ENCODE results near the gene BMAL2. TPM values are rescaled to one million over a fixed set of nuclear protein-coding genes. Genes with fewer than 3 reads are reported as not detected.

BMAL2 gene
- polyA plus RNA-seq, 6 donors from 2014 or later: 0.40 to 0.92 (median 0.52) TPM; not detected in 1

- Mint-ChIP-seq H3K4me1 (no peaks in the 10 kb centered on the region), H3K9me3 (peaks cover 0 to 2% (median 0%) of the 10 kb centered on the region in 7 donors), H3K4me3 (peak overlapping the region in 1 of 8 donors; percentile 53), H3K27ac (peak overlapping the region in 2 of 6 donors; percentile 57 to 79), H3K27me3 (no peaks in the 10 kb centered on the region), H3K36me3 (peaks cover 4 to 12% of the 10 kb centered on the region in 2 donors)
- ATAC-seq (ENCODE audit: low read depth in 2 of 2) (no peak), DNase-seq (no peak)
Observed at GRCh38 chr12:27303139-27304111, 29.2 kb upstream of the BMAL2 start.

DNA sequence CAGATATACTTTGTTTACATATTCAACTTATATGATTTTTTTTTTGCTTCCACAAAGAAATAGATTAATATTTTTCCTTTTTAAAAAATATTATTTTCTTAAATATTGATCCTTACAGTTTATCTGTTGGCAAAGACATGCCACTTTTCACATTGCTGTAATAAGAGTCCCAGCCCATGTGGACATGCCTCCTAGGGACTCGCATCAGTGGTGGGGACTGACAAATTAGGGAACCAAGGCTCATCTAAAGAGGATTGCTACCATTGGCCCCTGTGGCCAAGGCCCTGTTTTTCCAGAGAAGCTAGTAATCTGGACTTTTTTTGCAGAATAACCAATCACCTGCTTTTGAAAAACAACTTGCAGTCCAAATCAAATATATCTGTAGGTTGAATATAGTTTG, 27.8 kb upstream of the BMAL2 start:
- no peak for DNase-seq
- H3K4me1 Mint-ChIP-seq: no peaks in the 10 kb centered on the region
- H3K27me3 Mint-ChIP-seq: no peaks in the 10 kb centered on the region
- H3K4me3 Mint-ChIP-seq: no peak overlapping the region
- H3K27ac Mint-ChIP-seq: no peak overlapping the region
- no peaks in the 10 kb centered on the region for H3K9me3 Mint-ChIP-seq
- ATAC-seq (ENCODE audit: low read depth in 2 of 2): no peak
- peaks cover 0 to 10% of the 10 kb centered on the region in 2 donors for H3K36me3 Mint-ChIP-seq

DNA sequence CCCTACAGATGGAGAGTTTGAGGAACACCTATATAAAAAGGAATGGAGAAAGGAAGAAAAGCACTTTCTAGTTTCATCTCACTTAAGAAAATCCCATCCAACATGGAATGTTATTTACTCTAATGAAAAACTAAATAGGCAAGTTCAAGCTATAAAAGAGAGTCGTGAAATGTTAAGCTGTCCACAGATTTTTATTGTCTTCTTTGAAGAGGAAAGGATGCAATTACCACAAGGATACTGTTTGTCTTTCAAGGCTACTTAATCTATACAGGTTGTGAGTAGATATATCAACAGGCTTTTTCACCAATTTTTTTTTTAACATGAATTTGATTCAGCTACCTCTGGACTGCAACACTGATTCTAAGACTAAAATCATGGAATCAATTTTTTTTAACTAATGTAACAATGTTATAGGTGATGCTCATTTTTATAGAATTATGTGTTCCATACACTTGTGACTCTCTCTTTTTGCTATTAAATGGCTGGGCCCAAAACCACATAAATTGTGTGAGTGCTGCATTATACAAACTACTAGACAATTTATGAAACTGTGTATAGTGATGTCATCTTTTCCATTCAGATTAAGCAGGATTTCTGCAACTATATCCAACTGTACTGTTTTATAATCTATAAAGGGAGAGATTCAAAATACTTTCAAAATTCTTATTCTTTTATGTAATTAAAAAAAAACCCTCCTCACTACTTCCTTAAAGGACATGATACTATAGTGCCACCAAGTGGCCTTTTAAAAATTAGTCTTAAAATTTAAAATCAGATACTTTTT, 26.8 kb upstream of the BMAL2 start:
- Mint-ChIP-seq H3K27ac (no peak overlapping the region), H3K36me3 (peaks cover 0 to 14% of the 10 kb centered on the region in 2 donors), H3K4me3 (no peak overlapping the region), H3K9me3 (no peaks in the 10 kb centered on the region), H3K4me1 (no peaks in the 10 kb centered on the region), H3K27me3 (no peaks in the 10 kb centered on the region)
- DNase-seq: peak; percentile 25
- no peak for ATAC-seq (ENCODE audit: low read depth in 2 of 2)

- H3K36me3 Mint-ChIP-seq: peaks cover 0 to 10% of the 10 kb centered on the region in 2 donors
- peak overlapping the region in 1 of 6 donors; percentile 90 for H3K27ac Mint-ChIP-seq
- H3K4me3 Mint-ChIP-seq: no peak overlapping the region
Observed at GRCh38 chr12:27309293-27309994, 23.2 kb upstream of the BMAL2 start.

DNA sequence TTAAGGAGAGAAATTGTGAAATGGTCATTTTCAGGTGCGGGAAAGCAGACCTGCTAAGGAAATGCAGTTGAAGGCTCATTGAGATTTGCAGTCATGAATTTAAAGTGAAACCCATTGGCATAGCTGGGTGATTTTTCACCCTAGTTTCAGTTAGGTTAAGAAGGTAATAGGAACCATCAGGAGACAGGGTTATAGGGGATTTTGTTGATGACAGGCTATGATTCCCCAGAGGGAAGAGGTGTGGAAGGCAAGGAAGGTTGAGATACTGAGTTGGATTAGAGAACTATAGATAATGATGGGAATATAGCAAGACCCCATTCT, 22.7 kb upstream of the BMAL2 start:
- H3K36me3 Mint-ChIP-seq: peaks cover 0 to 10% of the 10 kb centered on the region in 2 donors
- ATAC-seq (ENCODE audit: low read depth in 2 of 2) (no peak), DNase-seq (no peak)
- peak overlapping the region in 1 of 6 donors; percentile 90 for H3K27ac Mint-ChIP-seq
- no peaks in the 10 kb centered on the region for H3K9me3 Mint-ChIP-seq
- H3K4me3 Mint-ChIP-seq: no peak overlapping the region
- H3K27me3 Mint-ChIP-seq: no peaks in the 10 kb centered on the region
- no peaks in the 10 kb centered on the region for H3K4me1 Mint-ChIP-seq

More at GRCh38 chr12:27309293-27309994, 23.2 kb upstream of the BMAL2 start:
- H3K9me3 Mint-ChIP-seq: no peaks in the 10 kb centered on the region
- ATAC-seq (ENCODE audit: low read depth in 2 of 2): no peak
- H3K27me3 Mint-ChIP-seq: no peaks in the 10 kb centered on the region
- no peaks in the 10 kb centered on the region for H3K4me1 Mint-ChIP-seq
- DNase-seq: no peak

- H3K4me1 Mint-ChIP-seq: no peaks in the 10 kb centered on the region
- no peaks in the 10 kb centered on the region for H3K9me3 Mint-ChIP-seq
- no peak overlapping the region for H3K27ac Mint-ChIP-seq
- DNase-seq: no peak
- ATAC-seq (ENCODE audit: low read depth in 2 of 2): no peak
- H3K36me3 Mint-ChIP-seq: peaks cover 0 to 4% of the 10 kb centered on the region in 2 donors
- H3K4me3 Mint-ChIP-seq: no peak overlapping the region
- H3K27me3 Mint-ChIP-seq: no peaks in the 10 kb centered on the region
Observed at GRCh38 chr12:27316947-27317346, 15.7 kb upstream of the BMAL2 start.

DNA sequence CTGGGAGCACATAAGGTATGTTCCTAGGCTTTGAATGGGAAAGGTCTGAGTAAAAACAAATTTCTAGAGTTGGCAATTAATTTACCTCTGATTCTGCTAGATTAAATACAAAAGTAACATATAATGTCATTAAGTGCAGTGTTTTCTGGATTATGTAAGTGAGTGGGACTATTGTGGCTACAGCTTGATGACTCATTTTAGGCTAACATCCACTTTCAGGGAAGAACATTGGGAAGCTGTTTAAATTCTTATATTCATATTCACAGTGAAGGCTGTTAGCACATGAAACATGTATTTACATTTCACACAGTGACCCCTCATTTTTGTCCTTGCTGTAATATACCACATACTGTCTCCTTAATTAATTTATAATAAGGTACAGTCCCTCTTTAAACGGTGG, 13.2 kb upstream of the BMAL2 start:
- DNase-seq (no peak), ATAC-seq (ENCODE audit: low read depth in 2 of 2) (no peak)
- no peaks in the 10 kb centered on the region for H3K27me3 Mint-ChIP-seq
- peaks cover 0 to 4% of the 10 kb centered on the region in 2 donors for H3K36me3 Mint-ChIP-seq
- H3K4me1 Mint-ChIP-seq: no peaks in the 10 kb centered on the region
- H3K9me3 Mint-ChIP-seq: no peaks in the 10 kb centered on the region
- no peak overlapping the region for H3K4me3 Mint-ChIP-seq
- H3K27ac Mint-ChIP-seq: no peak overlapping the region

GRCh38 chr12:27319848-27320247, 12.8 kb upstream of the BMAL2 start:
- Mint-ChIP-seq H3K27me3 (no peaks in the 10 kb centered on the region), H3K4me3 (no peak overlapping the region), H3K36me3 (peaks cover 0 to 4% of the 10 kb centered on the region in 2 donors), H3K9me3 (no peaks in the 10 kb centered on the region), H3K4me1 (no peaks in the 10 kb centered on the region), H3K27ac (no peak overlapping the region)
- DNase-seq (no peak), ATAC-seq (ENCODE audit: low read depth in 2 of 2) (no peak)

DNA sequence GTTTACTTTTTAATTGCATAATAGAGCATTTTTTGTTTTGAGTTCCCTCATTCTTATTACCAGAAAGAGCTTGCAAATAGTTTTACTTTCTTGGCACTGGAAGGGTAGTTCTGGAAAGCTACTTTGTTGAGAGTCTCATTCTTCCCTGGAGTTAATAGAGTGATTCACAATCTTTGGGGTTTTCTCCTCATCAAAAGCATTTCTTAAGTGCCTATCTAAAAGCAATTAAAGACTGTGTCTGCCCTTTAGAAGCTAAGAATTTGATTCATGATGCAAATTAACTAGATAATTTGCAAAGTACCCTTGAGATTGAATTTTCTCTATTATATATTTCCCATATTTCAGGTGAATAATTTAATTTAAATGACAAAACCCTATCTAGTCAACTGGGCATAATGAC, 8.1 kb upstream of the BMAL2 start:
- Mint-ChIP-seq H3K27ac (no peak overlapping the region), H3K27me3 (no peaks in the 10 kb centered on the region), H3K9me3 (no peaks in the 10 kb centered on the region), H3K4me3 (no peak overlapping the region), H3K36me3 (peaks cover 0 to 4% of the 10 kb centered on the region in 2 donors), H3K4me1 (no peaks in the 10 kb centered on the region)
- DNase-seq (no peak), ATAC-seq (ENCODE audit: low read depth in 2 of 2) (no peak)

DNA sequence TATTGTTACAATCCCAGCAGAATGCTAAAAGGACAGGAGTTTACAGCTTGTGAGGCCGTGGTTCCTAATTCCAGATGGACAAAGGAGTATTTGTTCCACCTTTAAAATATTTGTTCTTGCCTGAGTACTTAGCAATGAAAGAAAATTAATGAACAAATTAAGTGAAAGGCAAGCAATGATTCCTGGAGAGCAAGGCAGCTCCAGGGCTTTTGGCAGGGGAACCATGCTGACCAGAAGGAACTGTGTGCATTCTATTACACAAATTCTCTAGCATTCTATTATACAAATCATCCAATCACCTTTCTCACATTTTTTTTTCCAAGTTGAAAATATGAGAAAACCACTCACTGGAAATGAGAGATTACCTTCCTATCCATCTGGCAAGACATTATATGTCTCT, 1.8 kb upstream of the BMAL2 start:
- ATAC-seq (ENCODE audit: low read depth in 2 of 2) (no peak), DNase-seq (no peak)
- Mint-ChIP-seq H3K4me1 (peaks cover 11 to 14% (median 13%) of the 10 kb centered on the region in 3 donors), H3K36me3 (peaks cover 0 to 6% of the 10 kb centered on the region in 2 donors), H3K9me3 (no peaks in the 10 kb centered on the region), H3K4me3 (peak overlapping the region in 1 of 8 donors; percentile 78), H3K27ac (no peak overlapping the region), H3K27me3 (peaks cover 6 to 27% (median 24%) of the 10 kb centered on the region in 3 donors)

- H3K36me3 Mint-ChIP-seq: peaks cover 0 to 6% of the 10 kb centered on the region in 2 donors
- H3K4me3 Mint-ChIP-seq: peak overlapping the region in 4 of 8 donors; percentile 30 to 90 (median 56)
- H3K4me1 Mint-ChIP-seq: peaks cover 11 to 14% (median 13%) of the 10 kb centered on the region in 3 donors
- DNase-seq (no peak), ATAC-seq (ENCODE audit: low read depth in 2 of 2) (no peak)
- H3K9me3 Mint-ChIP-seq: no peaks in the 10 kb centered on the region
- H3K27me3 Mint-ChIP-seq: peaks cover 6 to 27% (median 24%) of the 10 kb centered on the region in 3 donors
- no peak overlapping the region for H3K27ac Mint-ChIP-seq
Observed at GRCh38 chr12:27331291-27331926, 1.2 kb upstream of the BMAL2 start.

DNA sequence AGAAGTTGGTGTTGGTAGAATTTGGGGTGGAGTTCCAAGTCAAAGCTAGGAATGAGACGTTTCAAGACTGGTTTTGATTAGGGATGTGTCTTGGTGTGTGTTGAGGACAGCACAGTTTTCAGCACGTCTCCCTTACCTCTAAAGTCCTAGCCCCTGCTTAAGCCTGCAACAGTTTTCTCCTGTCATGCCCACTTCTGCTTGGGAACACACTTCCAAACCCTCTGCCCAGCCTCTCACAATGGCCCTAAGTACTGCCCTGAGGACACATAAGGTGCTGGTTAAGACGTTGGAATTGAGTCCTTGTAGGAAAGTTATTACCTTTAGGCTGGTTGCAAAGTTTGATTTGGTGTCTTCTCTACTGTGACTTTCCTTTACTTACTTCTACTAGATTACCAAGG, 710 bp upstream of the BMAL2 start:
- Mint-ChIP-seq H3K4me1 (peaks cover 11 to 14% (median 13%) of the 10 kb centered on the region in 3 donors), H3K36me3 (peaks cover 0 to 6% of the 10 kb centered on the region in 2 donors), H3K9me3 (no peaks in the 10 kb centered on the region), H3K27ac (peak overlapping the region in 2 of 6 donors; percentile 66 to 81), H3K4me3 (peak overlapping the region; percentile 31 to 94 (median 82)), H3K27me3 (peaks cover 6 to 27% (median 24%) of the 10 kb centered on the region in 3 donors)
- DNase-seq (no peak), ATAC-seq (ENCODE audit: low read depth in 2 of 2) (no peak)

DNA sequence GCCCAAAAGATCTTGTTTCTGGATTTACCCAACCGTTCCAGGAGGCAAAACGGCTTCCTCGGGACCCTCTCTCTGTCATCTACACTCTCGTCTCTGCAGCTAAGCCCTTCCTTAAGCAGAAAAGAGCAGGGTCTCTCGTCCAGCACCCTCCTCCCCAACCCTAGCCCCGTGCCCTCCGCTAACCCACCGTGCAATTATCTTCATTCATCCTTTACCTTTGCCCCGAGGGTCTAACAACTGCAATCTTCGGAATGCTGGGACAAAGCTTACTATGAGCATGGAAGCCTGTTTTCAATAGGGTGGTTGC, 276 bp upstream of the BMAL2 start:
- ATAC-seq (ENCODE audit: low read depth in 2 of 2) (no peak), DNase-seq (no peak)
- Mint-ChIP-seq H3K9me3 (no peaks in the 10 kb centered on the region), H3K4me3 (peak overlapping the region; percentile 31 to 94 (median 82)), H3K27ac (peak overlapping the region in 1 of 6 donors; percentile 66), H3K27me3 (peaks cover 6 to 27% (median 24%) of the 10 kb centered on the region in 3 donors), H3K4me1 (peaks cover 11 to 14% (median 13%) of the 10 kb centered on the region in 3 donors), H3K36me3 (peaks cover 0 to 6% of the 10 kb centered on the region in 2 donors)
